B cell (primary cell): Measurements from ENCODE around the gene MAP3K20. TPM values are rescaled to one million over a fixed set of nuclear protein-coding genes. Genes with fewer than 3 reads are reported as not detected.

Source experiments
- ATAC-seq: fragments of 200-7000 bp; cut with Tn5 transposase; one replicate; pipeline ENCODE4 v1.10.0; 2021; ENCODE audit warnings: low read depth, mild to moderate bottlenecking, moderate number of reproducible peaks, moderate library complexity
- CTCF ChIA-PET: fragments of 350-600 bp; sonication (Branson Sonifier 250); formaldehyde crosslinking; loops from one replicate; lab custom pipeline; 2021; ENCODE audit warnings: antibody characterized with exemption, inconsistent platforms; lab: Charles Lee
- POLR2A ChIA-PET: fragments of 350-600 bp; sonication (Branson Sonifier 250); formaldehyde crosslinking; loops from one replicate; lab custom pipeline; 2021; ENCODE audit warnings: antibody characterized with exemption; lab: Charles Lee
- DNase-seq: peaks from one replicate; pipeline ENCODE4 v3.0.0; 2013
- H2AFZ ChIP-seq: 2 replicates; pipeline ENCODE4 v1.6.1; 2012; ENCODE audit warnings: mild to moderate bottlenecking, low read depth, low read length; ENCODE audit not compliant: insufficient read depth, poor library complexity, severe bottlenecking
- H3K27ac ChIP-seq, 2 donors: 1 replicate in 1 of 2; 2 replicates in 1 of 2; pipeline ENCODE4 v1.5.1; 2012 to 2013; ENCODE audit warnings: low read length in 2 of 2, mild to moderate bottlenecking in 2 of 2, moderate library complexity in 1 of 2
- H3K27me3 ChIP-seq, 4 experiments: fragments of 200-600 bp in 1 of 4; sonication (generic) in 1 of 4; replicated peaks in 1 of 4; 1 replicate in 2 of 4; 2 replicates in 2 of 4; pipeline versions ENCODE4 v1.6.1 to v1.7.0; 2013 to 2016; ENCODE audit warnings: low read length in 3 of 4, mild to moderate bottlenecking in 2 of 4, mixed read lengths in 1 of 4, moderate library complexity in 1 of 4; ENCODE audit not compliant: insufficient read depth in 4 of 4, control insufficient read depth in 3 of 4; ENCODE audit errors: control extremely low read depth in 1 of 4
- H3K36me3 ChIP-seq, 2 experiments: replicated peaks in 1 of 2; 1 replicate in 1 of 2; 2 replicates in 1 of 2; pipeline versions ENCODE4 v1.6.1 to v1.7.1; 2013; ENCODE audit warnings: low read length in 1 of 2; ENCODE audit not compliant: insufficient read depth in 2 of 2, control insufficient read depth in 1 of 2; ENCODE audit errors: control extremely low read depth in 1 of 2, extremely low read depth in 1 of 2
- H3K4me1 ChIP-seq, 2 donors: fragments of 200-600 bp in 1 of 2; sonication (generic) in 1 of 2; 1 replicate in 1 of 2; 2 replicates in 1 of 2; pipeline versions ENCODE4 v1.5.1 to v1.6.1; 2013 to 2017; ENCODE audit warnings: low read length in 2 of 2; ENCODE audit not compliant: control insufficient read depth in 2 of 2, insufficient read depth in 2 of 2
- H3K4me2 ChIP-seq: replicated peaks from 2 replicates; pipeline ENCODE3; 2012; ENCODE audit warnings: mild to moderate bottlenecking, low read depth, low read length; ENCODE audit not compliant: poor library complexity, severe bottlenecking
- H3K4me3 ChIP-seq, 5 experiments: fragments of 200-600 bp in 1 of 5; sonication (generic) in 1 of 5; 1 replicate in 3 of 5; 2 replicates in 2 of 5; pipeline versions ENCODE4 v1.5.1 to v1.7.0; 2011 to 2016; ENCODE audit warnings: low read length in 4 of 5, mild to moderate bottlenecking in 4 of 5, low read depth in 2 of 5, control low read depth in 1 of 5, moderate library complexity in 1 of 5; ENCODE audit not compliant: insufficient read depth in 1 of 5; ENCODE audit errors: control extremely low read depth in 1 of 5, extremely low read depth in 1 of 5
- H3K79me2 ChIP-seq: fragments of 200-600 bp; sonication (generic); one replicate; pipeline ENCODE4 v1.6.0; 2016; ENCODE audit warnings: low read length; ENCODE audit not compliant: control insufficient read depth, insufficient read depth
- H3K9ac ChIP-seq: fragments of 200-600 bp; sonication (generic); 2 replicates; pipeline ENCODE4 v1.6.1; 2017; ENCODE audit warnings: mild to moderate bottlenecking, low read length, moderate library complexity
- H3K9me3 ChIP-seq, 3 donors: one replicate each; pipeline versions ENCODE4 v1.6.1 to v1.7.1; 2013; ENCODE audit warnings: low read length in 2 of 3; ENCODE audit not compliant: control insufficient read depth in 2 of 3, insufficient read depth in 1 of 3; ENCODE audit errors: control extremely low read depth in 1 of 3
- H4K20me1 ChIP-seq: 2 replicates; pipeline ENCODE4 v1.6.0; 2012; ENCODE audit warnings: mild to moderate bottlenecking, low read length; ENCODE audit not compliant: insufficient read depth, control insufficient read depth, poor library complexity, severe bottlenecking
- H3K27ac Mint-ChIP-seq: one replicate; pipeline ENCODE4 v1.8.0; 2021; ENCODE audit warnings: mixed read lengths
- H3K27me3 Mint-ChIP-seq: one replicate; pipeline ENCODE4 v1.8.0; 2021; ENCODE audit warnings: mixed read lengths
- H3K4me1 Mint-ChIP-seq: one replicate; pipeline ENCODE4 v1.8.0; 2021; ENCODE audit warnings: mixed read lengths
- H3K4me3 Mint-ChIP-seq: one replicate; pipeline ENCODE4 v1.8.0; 2021; ENCODE audit warnings: mixed read lengths
- H3K9me3 Mint-ChIP-seq: one replicate; pipeline ENCODE4 v1.8.0; 2022; ENCODE audit warnings: mixed read lengths; ENCODE audit not compliant: insufficient read depth
- EZH2 ChIP-seq: IDR thresholded peaks from 2 replicates; pipeline ENCODE4 v1.6.1; 2012; ENCODE audit warnings: borderline replicate concordance, low read depth, mild to moderate bottlenecking, moderate library complexity, low read length; ENCODE audit not compliant: insufficient read depth, poor library complexity, severe bottlenecking
- WGBS: methylation state at CpG from one replicate; pipeline ENCODE4 v1.1.5; 2013; ENCODE audit warnings: missing lambda C conversion rate; ENCODE audit not compliant: insufficient coverage; 5-methylcytosine and 5-hydroxymethylcytosine counted together
- intact Hi-C: fragments of 100-400 bp; cut with micrococcal nuclease; formaldehyde crosslinking; loops from one replicate; pipeline ENCODE4 v1.10.0; 2022
- polyA plus RNA-seq: library from polyadenylated mRNA; depleted of rRNA; stranded (reverse); fragments of >200 nt; gene quantifications from 2 replicates; pipeline ENCODE4 v1.2.3, GENCODE V29; 2012
- total RNA-seq, 2 donors: library from RNA; stranded (reverse); fragments of 120-200 nt in 1 of 2; gene quantifications; 1 replicate in 1 of 2; 2 replicates in 1 of 2; pipeline versions ENCODE4 v1.2.3 to v1.2.4, GENCODE V29; 2013 to 2022
- TF ChIP-seq, protein P1 (sequence below): fragments of 200-600 bp; IDR thresholded peaks from one replicate; pipeline ENCODE4 v1.8.0; 2022; ENCODE audit warnings: antibody characterized with exemption, mild to moderate bottlenecking

The MAP3K20 gene
- total and polyA plus RNA-seq, 2 donors (not counting 1 experiment from before 2014, with no cell fraction given): 2.2 to 9.1 TPM

- no peak overlapping the region for H3K27ac ChIP-seq
- no peak for ATAC-seq
- TF ChIP-seq, protein P1, sequence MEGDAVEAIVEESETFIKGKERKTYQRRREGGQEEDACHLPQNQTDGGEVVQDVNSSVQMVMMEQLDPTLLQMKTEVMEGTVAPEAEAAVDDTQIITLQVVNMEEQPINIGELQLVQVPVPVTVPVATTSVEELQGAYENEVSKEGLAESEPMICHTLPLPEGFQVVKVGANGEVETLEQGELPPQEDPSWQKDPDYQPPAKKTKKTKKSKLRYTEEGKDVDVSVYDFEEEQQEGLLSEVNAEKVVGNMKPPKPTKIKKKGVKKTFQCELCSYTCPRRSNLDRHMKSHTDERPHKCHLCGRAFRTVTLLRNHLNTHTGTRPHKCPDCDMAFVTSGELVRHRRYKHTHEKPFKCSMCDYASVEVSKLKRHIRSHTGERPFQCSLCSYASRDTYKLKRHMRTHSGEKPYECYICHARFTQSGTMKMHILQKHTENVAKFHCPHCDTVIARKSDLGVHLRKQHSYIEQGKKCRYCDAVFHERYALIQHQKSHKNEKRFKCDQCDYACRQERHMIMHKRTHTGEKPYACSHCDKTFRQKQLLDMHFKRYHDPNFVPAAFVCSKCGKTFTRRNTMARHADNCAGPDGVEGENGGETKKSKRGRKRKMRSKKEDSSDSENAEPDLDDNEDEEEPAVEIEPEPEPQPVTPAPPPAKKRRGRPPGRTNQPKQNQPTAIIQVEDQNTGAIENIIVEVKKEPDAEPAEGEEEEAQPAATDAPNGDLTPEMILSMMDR: no peak
- no peak for TF ChIP-seq EZH2
- H3K9ac ChIP-seq: no peak overlapping the region
- H3K9me3 ChIP-seq: no peaks in the 10 kb centered on the region
- POLR2A ChIA-PET: no interaction called here
- no peak overlapping the region for H2AFZ ChIP-seq
- Mint-ChIP-seq H3K4me1 (no peaks in the 10 kb centered on the region), H3K27me3 (no peaks in the 10 kb centered on the region), H3K9me3 (no peaks in the 10 kb centered on the region), H3K27ac (no peak overlapping the region), H3K4me3 (no peak overlapping the region)
- H4K20me1 ChIP-seq: no peaks in the 10 kb centered on the region
- intact Hi-C loops: no loop called here
- WGBS: no CpG with 5 or more reads among the region's 3 CpGs
- H3K27me3 ChIP-seq: no peaks in the 10 kb centered on the region
- no peaks in the 10 kb centered on the region for H3K4me1 ChIP-seq
- no peak overlapping the region for H3K4me2 ChIP-seq
- peaks cover 5% of the 10 kb centered on the region for H3K79me2 ChIP-seq
- H3K36me3 ChIP-seq: no peaks in the 10 kb centered on the region
- DNase-seq: no peak
- no peak overlapping the region for H3K4me3 ChIP-seq
- CTCF ChIA-PET: no interaction called here
These were observed 26.0 kb downstream of the MAP3K20 start for GRCh38 chr2:173101687-173102086.

DNA sequence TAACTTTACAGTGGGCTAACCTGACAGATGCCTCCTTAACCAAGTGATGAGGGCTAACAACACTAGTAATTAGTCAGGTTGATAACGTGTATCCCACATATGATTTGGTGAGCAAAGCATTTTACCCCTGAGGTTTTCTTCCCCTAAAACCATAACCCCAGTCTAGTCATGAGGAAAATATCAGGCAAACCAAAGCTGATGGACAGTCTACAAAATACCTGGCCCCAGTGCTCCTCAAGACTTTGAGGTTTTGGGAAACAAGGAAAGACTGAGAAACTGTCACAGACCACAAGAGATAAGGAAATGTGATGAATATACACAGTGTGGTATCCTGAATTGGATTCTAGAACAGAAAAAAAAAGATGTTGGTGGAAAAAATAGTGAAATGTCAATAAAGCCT is 28.5 kb downstream of the MAP3K20 start:
- Histone ChIP-seq H3K36me3 (no peaks in the 10 kb centered on the region), H3K27me3 (no peaks in the 10 kb centered on the region), H3K4me3 (no peak overlapping the region), H3K9me3 (no peaks in the 10 kb centered on the region), H3K79me2 (peaks cover 4% of the 10 kb centered on the region), H2AFZ (no peak overlapping the region), H3K27ac (no peak overlapping the region), H4K20me1 (no peaks in the 10 kb centered on the region), H3K9ac (no peak overlapping the region), H3K4me2 (no peak overlapping the region), H3K4me1 (no peaks in the 10 kb centered on the region)
- no peak for ATAC-seq
- no peaks in the 10 kb centered on the region for H3K9me3 Mint-ChIP-seq
- H3K27ac Mint-ChIP-seq: no peak overlapping the region
- H3K4me3 Mint-ChIP-seq: no peak overlapping the region
- H3K27me3 Mint-ChIP-seq: no peaks in the 10 kb centered on the region
- no peak for DNase-seq
- no peaks in the 10 kb centered on the region for H3K4me1 Mint-ChIP-seq
- ChIA-PET CTCF (no interaction called here), POLR2A (no interaction called here)
- no peak for TF ChIP-seq EZH2
- TF ChIP-seq, protein P1: no peak
- intact Hi-C loops: no loop called here
- no CpG with 5 or more reads among the region's 1 CpG for WGBS
